GM20431 (cell line): Measurements from ENCODE around the gene IMPA2.

Experiments used
- in situ Hi-C: fragments of 300-500 bp; cut with MseI, MboI; formaldehyde crosslinking; loops from one replicate; pipeline ENCODE4 v1.15.0; 2020; ENCODE audit warnings: low sequenced_read_pairs; ENCODE audit not compliant: unreplicated experiment

IMPA2 gene

DNA sequence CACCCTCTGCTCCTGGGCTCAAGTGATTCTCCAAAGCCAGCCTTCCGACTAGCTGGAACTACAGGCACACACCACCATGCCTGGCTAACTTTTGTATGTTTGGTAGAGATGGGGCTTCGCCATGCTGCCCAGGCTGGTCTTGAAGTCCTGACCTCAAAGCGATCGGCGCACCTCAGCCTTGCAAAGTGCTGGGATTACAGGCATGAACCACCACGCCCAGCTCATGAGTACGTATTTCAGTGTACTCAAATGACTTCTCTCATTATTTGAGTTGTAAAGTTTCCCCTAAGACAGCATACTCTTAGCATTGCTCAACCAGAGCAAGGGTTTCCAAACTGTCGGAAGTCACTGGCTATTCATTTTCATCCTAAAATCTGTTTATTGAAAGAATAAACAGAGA is 40.3 kb downstream of the IMPA2 start:
- in situ Hi-C loops, result no loop called here

DNA sequence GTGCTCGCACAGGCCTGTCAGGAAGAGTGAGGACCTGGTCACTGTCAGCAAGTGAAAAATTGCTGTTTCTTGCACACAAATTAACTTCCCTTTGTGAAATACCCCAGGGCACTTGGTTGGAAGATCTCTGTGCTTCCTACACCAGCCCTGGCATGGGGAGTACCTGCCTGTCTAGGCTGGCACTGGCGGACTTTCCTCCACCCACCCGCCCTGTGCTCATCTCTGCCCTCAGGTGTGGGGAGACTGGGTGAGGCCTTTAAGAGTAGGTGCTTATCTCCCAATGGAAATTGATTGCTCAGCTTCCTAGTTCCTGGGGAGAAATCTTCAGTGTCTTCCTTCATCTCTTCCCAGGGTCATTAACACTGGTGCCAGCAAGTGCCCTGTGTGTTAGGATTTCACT is 42.1 kb downstream of the IMPA2 start:
- in situ Hi-C loops, result no loop called here

DNA sequence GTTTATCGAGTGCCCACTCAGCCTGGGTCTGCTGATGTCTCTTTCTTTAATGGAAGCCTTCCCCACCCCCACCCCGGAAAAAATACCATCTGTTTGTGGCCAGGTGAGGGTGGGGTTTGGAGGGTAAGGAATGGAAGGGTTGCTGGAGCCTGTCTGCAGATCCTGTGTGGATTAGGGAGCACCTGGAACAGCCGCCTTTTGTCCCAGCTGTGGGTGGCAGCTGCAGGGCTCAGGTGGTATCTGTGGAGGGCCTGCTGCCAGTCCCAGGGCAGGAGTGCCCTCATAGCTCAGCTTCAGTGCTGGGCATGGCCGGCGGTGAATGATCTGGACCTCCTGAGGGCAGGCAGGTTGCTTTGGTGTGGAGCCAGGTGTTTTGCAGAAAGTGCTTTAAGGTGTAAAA is 45.3 kb downstream of the IMPA2 start:
- in situ Hi-C loops, result loop anchor here (25.0 kb wide), 1 partner anchor 289 kb away; no protein-coding TSS in a partner anchor

DNA sequence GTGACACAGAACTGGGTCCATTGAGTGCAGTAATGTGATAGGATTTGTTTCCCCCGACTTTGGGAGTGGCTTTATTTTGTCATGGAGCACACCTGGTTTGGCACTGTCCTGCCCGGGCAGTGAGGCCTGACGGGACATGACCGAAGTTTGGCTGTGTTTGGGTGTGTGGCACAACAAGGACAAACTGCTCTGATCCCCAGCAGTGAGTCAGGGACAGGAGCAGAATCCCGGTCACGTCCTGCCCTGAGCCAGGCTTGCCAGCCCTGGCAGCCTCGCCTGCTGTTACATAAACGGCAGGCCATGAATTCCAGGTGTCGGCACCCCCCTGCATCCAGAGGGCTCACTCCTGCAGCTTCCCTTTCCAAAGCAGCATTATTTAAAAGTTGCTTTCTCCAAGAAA is 45.7 kb downstream of the IMPA2 start:
- in situ Hi-C loops, result loop anchor here (25.0 kb wide), 1 partner anchor 290 kb away; no protein-coding TSS in a partner anchor

DNA sequence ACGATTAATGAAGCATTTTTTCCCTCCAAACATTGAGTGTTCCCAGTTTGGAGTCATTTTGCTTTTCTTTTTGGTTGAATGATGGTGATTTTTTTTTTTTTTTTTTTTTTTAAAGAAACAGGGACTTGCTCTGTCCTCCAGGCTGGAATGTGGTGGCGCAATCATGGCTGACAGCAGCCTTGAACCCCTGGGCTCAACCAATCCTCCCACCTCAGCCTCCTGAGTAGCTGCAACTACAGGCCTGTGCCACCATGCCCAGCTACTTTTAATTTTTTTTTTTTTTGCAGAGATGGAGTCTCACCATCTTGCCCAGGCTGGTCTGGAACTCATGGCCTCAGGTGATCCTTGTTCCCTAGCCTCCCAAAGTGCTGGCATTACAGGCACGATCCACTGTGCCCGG is 46.2 kb downstream of the IMPA2 start:
- in situ Hi-C loops, result loop anchor here (25.0 kb wide), 1 partner anchor 290 kb away; no protein-coding TSS in a partner anchor

DNA sequence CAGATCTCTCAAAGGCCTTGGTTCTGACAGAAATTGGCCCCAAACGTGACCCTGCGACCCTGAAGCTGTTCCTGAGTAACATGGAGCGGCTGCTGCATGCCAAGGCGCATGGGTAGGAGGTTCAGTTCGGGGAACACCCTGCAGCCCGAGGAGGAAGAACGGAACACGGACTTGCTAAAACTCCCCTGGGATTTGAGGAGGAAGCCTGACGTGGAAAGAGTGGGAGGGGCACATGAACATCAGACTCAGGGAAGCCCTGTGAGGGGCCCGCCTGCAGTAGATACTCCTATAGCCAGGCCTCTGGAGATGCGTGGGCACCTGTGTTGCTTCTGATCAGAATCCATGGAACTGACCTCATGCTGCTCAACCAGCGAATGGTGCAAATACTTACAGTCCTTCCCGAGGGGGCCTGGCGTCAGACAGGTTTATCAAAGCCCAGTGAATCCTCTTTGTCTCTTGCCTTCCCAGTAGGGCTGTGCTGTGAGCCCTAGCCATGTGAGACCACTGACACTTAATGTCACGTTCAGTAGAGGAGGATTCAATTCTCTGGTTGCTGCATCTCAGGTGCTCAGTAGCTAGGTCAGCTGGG is 46.8 kb downstream of the IMPA2 start:
- in situ Hi-C loops, result loop anchor here (25.0 kb wide), 1 partner anchor 291 kb away; no protein-coding TSS in a partner anchor

DNA sequence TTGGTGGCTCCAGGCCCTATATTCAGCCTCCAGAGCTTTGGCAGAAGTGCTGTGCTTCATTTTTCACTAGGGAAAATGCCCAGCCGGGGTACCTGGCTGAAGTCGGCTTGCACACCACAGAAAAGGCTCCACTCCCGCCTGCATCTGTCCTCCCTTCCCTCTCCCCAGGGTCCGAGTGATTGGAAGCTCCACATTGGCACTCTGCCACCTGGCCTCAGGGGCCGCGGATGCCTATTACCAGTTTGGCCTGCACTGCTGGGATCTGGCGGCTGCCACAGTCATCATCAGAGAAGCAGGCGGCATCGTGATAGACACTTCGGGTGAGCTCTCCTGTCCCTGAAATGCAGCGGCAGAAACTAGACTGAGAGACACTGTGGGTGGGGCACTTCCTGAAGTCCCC is 47.4 kb downstream of the IMPA2 start:
- in situ Hi-C loops, result loop anchor here (25.0 kb wide), 1 partner anchor 291 kb away; no protein-coding TSS in a partner anchor

DNA sequence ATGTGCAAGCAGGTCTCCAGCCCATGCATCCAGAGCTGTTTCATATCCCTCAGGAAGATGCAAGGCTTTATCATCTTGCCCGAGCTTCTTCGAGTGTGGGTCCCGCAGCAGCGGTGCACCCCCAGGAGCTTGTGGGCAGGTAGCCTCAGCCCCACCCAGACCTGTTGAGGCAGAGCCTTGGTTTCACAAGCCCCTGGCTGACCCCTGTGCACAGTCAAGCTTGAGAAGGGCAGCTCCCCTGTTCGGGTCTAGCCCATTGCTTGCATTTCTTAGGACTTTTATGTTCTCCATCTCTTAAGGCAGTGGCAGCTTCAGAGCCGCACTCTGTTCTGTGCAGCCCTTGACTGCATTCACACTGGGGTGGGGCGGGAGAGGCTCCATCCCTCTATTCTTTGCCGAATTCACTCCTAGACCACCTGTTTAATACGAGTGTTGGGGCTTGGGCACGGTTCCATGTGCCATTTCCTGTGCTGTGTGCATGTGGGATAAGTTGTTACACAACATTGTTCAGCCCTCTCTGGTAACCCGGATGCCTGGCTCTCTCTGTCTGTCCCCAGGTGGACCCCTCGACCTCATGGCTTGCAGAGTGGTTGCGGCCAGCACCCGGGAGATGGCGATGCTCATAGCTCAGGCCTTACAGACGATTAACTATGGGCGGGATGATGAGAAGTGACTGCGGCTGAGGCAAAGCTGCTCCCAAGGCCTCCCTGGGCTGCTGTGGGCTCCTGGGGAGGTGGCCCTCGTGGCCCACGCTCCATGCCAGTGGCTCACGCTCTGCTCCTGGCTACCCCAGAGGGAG is 48.7 kb downstream of the IMPA2 start:
- in situ Hi-C loops, result loop anchor here (25.0 kb wide), 1 partner anchor 293 kb away; no protein-coding TSS in a partner anchor

DNA sequence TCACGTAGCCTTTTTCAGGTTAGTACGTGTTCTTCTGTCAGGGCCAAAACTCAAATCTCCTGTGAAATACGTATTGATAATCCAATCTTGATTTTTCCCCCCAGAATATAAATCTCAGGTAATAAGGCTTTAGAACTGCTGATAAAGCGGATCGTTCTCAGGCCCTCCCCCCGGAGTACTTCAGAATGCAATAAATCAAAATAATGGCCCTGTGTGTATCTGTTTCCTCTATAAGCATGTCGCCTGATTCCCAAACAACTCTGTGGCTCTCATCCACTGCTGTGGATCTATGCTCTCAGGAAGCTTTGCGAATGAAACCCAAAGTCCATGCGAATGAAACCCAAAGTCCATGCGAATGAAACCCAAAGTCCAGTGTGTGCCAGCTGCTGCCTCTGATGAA is 49.4 kb downstream of the IMPA2 start:
- in situ Hi-C loops, result loop anchor here (25.0 kb wide), 1 partner anchor 293 kb away; no protein-coding TSS in a partner anchor

DNA sequence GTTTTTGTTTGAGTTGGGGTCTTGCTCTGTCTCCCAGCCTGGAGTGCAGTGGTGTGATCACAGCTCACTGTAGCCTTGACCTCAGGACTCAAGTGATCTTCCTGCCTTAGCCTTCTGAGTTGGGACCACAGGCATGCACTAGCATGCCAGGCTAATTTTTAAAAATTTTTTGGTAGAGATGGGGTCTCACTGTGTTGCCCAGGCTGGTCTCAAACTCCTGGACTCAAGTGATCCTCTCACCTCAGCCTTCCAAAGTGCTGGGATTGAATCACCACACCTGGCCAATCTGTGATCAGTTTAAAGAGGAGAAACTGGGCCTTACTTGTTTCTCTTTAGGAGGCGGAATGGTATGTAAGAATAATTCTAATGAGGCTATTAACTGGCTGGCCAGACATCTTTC is 49.9 kb downstream of the IMPA2 start:
- in situ Hi-C loops, result loop anchor here (25.0 kb wide), 1 partner anchor 294 kb away; no protein-coding TSS in a partner anchor

DNA sequence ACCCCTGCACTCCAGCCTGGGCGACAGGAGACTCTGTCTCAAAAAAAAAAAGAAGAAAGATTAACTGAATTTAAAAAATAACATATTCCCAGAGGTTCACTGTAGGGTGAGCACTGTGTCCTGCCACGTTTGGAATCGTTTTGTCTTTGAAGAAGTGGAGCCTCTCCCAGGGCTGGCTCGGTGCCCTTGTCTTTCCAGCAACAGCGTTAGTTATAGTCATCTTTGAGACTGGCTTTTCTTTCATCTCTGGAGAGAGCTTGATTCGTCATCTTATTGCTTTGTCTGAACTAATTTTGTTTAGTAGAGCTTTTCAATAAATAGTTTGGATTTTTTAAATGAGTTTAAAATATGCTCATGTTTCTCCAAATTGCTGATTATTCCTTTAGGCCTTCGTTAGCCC is 50.5 kb downstream of the IMPA2 start:
- in situ Hi-C loops, result loop anchor here (25.0 kb wide), 1 partner anchor 295 kb away; no protein-coding TSS in a partner anchor

DNA sequence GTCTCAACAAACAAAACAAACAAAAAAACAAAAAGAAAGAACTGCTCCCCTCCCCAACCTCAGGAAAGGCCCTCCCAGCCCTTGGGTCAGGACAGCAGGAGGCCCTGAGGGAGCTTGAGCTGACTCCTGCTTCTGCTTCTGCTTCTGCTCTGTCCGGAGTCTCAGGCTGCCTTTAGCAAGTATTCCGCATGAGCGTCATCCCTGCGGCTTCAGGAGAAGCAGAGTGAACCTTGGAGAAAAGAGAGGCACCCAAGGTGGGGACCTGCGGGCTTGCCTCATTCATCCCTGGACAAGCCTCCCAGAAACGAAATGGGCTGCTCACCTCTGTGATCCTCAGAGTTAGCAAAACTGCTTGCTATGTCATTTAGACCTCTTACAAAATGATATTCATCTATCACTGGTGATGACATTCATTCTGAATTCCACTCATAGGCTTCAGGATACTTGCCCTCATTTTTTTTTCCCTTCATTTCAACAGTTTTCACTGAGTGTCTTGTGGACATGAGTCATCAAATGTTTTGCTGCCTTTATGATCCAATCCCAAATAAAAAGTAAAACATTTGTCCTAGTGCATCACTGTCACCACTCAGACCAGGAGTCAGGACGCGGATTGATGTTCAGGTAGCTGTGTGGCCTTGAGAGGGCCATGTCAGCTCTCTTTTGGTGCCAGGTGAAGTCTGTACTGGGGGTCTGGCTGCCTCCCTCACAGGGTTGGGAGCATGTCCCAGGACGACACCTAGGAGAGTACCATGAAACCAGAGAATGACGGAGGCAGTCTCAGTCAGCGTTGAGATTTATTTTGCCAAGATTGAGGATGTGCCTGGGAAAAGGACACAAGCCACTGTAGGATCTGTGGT is 51.7 kb downstream of the IMPA2 start:
- in situ Hi-C loops, result loop anchor here (25.0 kb wide), 1 partner anchor 296 kb away; no protein-coding TSS in a partner anchor

DNA sequence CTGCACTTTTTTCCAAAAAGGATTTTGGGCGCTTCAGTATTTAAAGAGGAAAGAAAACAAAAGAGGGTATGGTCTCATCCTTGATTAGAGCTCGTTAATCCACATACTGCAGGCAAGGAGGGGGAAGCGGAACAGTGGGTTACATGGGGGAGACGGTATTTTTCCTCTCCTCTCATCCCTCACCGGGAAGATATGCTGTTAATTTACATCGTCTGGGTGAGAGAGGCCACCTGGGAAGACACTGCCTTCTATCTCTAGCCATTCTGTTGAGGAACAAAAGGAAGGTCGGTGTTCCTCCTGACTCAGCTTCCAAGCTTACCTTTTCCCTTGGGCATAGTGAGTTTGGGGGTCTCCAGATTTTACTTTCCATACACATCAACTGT is 52.3 kb downstream of the IMPA2 start:
- in situ Hi-C loops, result loop anchor here (25.0 kb wide), 1 partner anchor 296 kb away; no protein-coding TSS in a partner anchor

DNA sequence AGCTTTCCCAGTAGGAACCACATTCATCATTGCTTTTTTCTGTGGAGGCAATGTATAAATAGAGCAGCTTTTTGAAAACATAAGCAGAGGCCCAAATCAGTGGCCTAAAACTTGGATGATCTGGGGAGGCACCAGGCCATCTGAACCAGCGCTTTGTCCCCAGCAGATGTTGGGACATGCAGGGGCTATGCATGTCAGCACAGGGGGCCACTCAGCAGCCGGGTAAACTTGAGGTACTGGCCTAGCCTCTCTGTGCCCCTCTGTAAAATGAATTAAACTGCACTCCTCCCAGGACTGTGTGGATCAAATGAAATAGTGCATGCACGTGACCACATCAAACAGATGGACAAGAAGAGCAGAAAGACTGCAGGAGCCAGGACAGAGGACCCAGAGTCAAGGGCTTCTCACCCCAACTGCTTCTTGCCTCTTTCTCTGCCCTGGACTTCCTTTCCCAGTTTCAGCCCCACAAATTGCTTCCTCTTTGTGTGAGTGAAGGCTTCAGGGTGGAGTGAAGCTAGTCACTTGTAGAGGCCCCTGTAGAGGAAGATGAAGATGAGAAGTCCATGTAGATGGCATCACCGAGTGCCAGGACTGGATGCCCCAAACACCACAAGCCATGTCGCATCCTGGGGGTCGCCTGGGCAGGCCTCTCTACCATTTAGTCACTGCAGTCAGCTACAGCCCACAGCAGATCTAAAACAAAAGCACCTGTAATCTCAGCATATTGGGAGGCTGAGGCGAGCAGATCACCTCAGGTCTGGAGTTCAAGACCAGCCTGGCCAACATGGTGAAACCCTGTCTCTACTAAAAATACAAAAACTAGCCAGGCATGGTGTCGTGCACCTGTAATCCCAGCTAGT is 53.2 kb downstream of the IMPA2 start:
- in situ Hi-C loops, result loop anchor here (25.0 kb wide), 1 partner anchor 297 kb away; no protein-coding TSS in a partner anchor

DNA sequence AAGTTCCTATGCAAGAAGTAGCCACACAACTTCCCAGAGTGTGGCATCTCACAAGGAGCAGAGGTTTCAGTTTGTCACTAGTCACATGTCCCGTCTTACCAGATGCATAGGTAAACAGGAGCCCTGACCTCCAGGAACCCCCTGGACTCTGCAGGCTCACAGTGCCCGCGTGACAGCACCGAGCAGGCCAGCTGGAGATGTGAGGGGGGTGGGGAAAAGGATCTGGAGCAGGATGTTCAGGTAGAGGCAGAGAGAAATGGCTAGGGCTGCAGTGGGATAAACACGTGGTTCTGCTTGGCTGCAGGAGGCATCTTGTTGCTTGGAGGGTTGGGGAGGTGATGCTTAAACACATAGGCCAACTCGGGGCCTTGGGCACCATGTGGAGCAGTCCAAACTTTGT is 54.2 kb downstream of the IMPA2 start:
- in situ Hi-C loops, result loop anchor here (25.0 kb wide), 1 partner anchor 298 kb away; no protein-coding TSS in a partner anchor

DNA sequence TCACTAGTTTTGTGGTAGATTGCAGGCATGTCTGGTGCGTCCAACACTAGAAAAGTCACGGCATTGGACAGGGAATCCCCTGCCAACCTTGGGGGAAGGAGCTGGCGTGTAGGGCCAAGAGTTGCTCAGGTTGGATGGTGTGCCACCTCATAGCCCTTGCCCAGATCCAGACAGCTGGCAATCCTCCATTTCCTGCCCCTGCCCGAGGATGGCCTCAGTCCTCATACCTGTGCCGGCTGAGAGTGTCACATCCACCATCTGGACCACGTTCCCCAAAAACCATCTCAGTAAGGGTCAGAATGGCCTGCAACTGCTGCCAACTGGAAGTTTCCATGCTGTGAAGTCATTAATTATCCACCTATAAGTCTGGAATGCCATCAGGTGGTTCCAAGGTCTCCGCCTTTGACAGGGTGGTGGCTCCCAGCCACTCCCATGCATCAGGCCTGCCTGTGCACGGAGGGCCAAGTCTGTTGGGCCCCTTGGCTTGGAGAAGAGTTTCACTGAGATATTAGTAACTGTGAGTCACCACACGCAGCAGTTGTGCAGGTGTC is 55.0 kb downstream of the IMPA2 start:
- in situ Hi-C loops, result loop anchor here (25.0 kb wide), 1 partner anchor 299 kb away; no protein-coding TSS in a partner anchor

DNA sequence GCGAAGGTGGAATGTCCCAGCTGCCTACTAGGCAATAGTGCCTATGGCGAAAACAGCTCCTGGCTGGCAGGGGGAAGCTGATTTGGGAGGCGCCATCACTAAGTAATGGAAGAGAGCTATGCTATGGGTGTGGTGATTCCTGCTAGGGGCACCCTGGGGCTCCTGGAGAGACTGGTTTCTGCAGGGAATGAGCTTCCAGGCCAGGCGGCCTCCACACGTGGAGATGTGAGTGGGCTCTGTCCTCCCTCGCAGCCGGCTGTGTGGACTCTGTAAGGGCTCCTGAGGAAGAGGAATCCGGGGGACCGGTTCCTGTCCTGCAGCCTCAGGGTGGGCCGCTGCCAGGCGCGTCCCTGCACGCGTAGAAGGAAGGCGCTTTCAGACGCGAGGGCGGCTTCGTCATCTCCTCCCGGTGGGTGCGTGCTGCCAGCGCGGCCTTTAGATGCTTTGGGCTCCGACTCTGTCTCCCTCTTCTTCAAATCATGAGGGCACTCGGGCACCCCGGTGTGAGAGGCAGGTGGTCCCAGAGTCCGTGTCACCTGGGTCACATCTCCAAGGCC is 56.9 kb downstream of the IMPA2 start:
- in situ Hi-C loops, result loop anchor here (25.0 kb wide), 1 partner anchor 301 kb away; no protein-coding TSS in a partner anchor
